HCT116 (cell line): ENCODE results near the gene PYDC1. TPM values are rescaled to one million over a fixed set of nuclear protein-coding genes. Genes with fewer than 3 reads are reported as not detected.

ENCODE experiments used
- ATAC-seq: fragments of 200-7000 bp; cut with Tn5 transposase; 2 replicates; pipeline ENCODE4 v1.9.1; 2020; ENCODE audit warnings: mild to moderate bottlenecking, moderate library complexity
- BruUV-seq: library from RNA; stranded (reverse); fragments of 400-500 nt; replicated peaks from 2 replicates; lab custom pipeline; 2021; lab: Mats Ljungman, UMichigan
- CTCF ChIA-PET: fragments of 300-600 bp; sonication (Branson Sonifier 250); formaldehyde crosslinking; loops from one replicate; lab custom pipeline; 2021; ENCODE audit warnings: antibody characterized with exemption; lab: Charles Lee
- POLR2A ChIA-PET: fragments of 300-600, 350-600 bp; sonication (Branson Sonifier 250); formaldehyde crosslinking; loops from one replicate; lab custom pipeline; 2021; ENCODE audit warnings: antibody characterized with exemption; lab: Charles Lee
- RAD21 ChIA-PET, 2 experiments: fragments of 300-600 bp; sonication (Branson Sonifier 250); formaldehyde crosslinking; loops; one replicate each; lab custom pipeline; 2023; ENCODE audit warnings: low total read pairs in 2 of 2; ENCODE audit not compliant: uncharacterized antibody in 2 of 2, unreplicated experiment in 2 of 2, low non-redundant PET in 1 of 2; lab: Charles Lee
- DNase-seq: peaks from one replicate; pipeline ENCODE4 v3.0.0-alpha.2; 2010; ENCODE audit warnings: low read depth, low spot score
- H2AFZ ChIP-seq: fragments of 200-600 bp; shearing (Covaris generic), sonication (generic); 2 replicates; pipeline ENCODE4 v1.6.1; 2017; ENCODE audit warnings: low read depth, mixed run types, mixed read lengths, antibody characterized with exemption, low read length; ENCODE audit not compliant: poor library complexity, severe bottlenecking
- H3K27ac ChIP-seq: 2 replicates; pipeline ENCODE4 v1.5.1; 2012; ENCODE audit warnings: low read depth, low read length
- H3K27me3 ChIP-seq: fragments of 200-600 bp; sonication (generic); 2 replicates; pipeline ENCODE4 v1.6.1; 2016; ENCODE audit warnings: mixed run types, low read length, mixed read lengths; ENCODE audit not compliant: insufficient read depth
- H3K36me3 ChIP-seq, 2 experiments: fragments of 200-500 bp in 1 of 2; fragments of 200-600 bp in 1 of 2; sonication (Bioruptor generic) in 1 of 2; sonication (generic) in 1 of 2; 2 replicates each; pipeline versions ENCODE4 v1.5.1 to v1.6.1; 2014 to 2016; ENCODE audit warnings: low read length in 2 of 2, inconsistent platforms in 1 of 2, mixed read lengths in 1 of 2, mixed run types in 1 of 2; ENCODE audit not compliant: insufficient read depth in 2 of 2, control insufficient read depth in 1 of 2
- H3K4me1 ChIP-seq, 2 experiments: fragments of 200-600 bp in 1 of 2; sonication (generic) in 1 of 2; 2 replicates each; pipeline versions ENCODE4 v1.5.1 to v1.6.1; 2012 to 2017; ENCODE audit warnings: low read length in 2 of 2, inconsistent platforms in 1 of 2, mild to moderate bottlenecking in 1 of 2, mixed read lengths in 1 of 2, mixed run types in 1 of 2, moderate library complexity in 1 of 2; ENCODE audit not compliant: insufficient read depth in 2 of 2, control insufficient read depth in 1 of 2
- H3K4me2 ChIP-seq: fragments of 200-600 bp; sonication (generic); 2 replicates; pipeline ENCODE4 v1.6.1; 2017; ENCODE audit warnings: mixed run types, low read length, mixed read lengths
- H3K4me3 ChIP-seq, 2 experiments: fragments of 200-600 bp in 1 of 2; sonication (generic) in 1 of 2; replicated peaks in 1 of 2; 2 replicates each; pipeline ENCODE4 v1.5.1; 2011 to 2016; ENCODE audit warnings: low read length in 2 of 2, control low read depth in 1 of 2, low read depth in 1 of 2, mild to moderate bottlenecking in 1 of 2, mixed read lengths in 1 of 2, mixed run types in 1 of 2
- H3K79me2 ChIP-seq: fragments of 200-600 bp; sonication (generic); 2 replicates; pipeline ENCODE4 v1.6.1; 2017; ENCODE audit warnings: mild to moderate bottlenecking, mixed run types, low read length, moderate library complexity, mixed read lengths; ENCODE audit not compliant: insufficient read depth
- H3K9ac ChIP-seq: fragments of 200-600 bp; sonication (generic); 2 replicates; pipeline ENCODE4 v1.6.1; 2016; ENCODE audit warnings: low read length, mixed read lengths
- H3K9me2 ChIP-seq: fragments of 200-600 bp; sonication (generic), shearing (Covaris generic); 2 replicates; pipeline ENCODE4 v1.6.1; 2017; ENCODE audit warnings: mixed run types, mild to moderate bottlenecking, moderate library complexity; ENCODE audit not compliant: insufficient read depth
- H3K9me3 ChIP-seq, 2 experiments: fragments of 200-500 bp in 1 of 2; fragments of 200-600 bp in 1 of 2; sonication (Bioruptor generic) in 1 of 2; sonication (generic) in 1 of 2; 2 replicates each; pipeline ENCODE4 v1.6.1; 2014 to 2017; ENCODE audit warnings: low read length in 2 of 2, mixed read lengths in 2 of 2, inconsistent platforms in 1 of 2, low read depth in 1 of 2, mild to moderate bottlenecking in 1 of 2, mixed run types in 1 of 2, moderate library complexity in 1 of 2; ENCODE audit not compliant: control insufficient read depth in 1 of 2, insufficient read depth in 1 of 2
- H4K20me1 ChIP-seq: fragments of 200-600 bp; sonication (generic), shearing (Covaris generic); 2 replicates; pipeline ENCODE4 v1.6.1; 2017; ENCODE audit warnings: mixed run types, mild to moderate bottlenecking, moderate library complexity; ENCODE audit not compliant: insufficient read depth
- CBX3 ChIP-seq: IDR thresholded peaks from 2 replicates; pipeline ENCODE4 v1.6.1; 2012; ENCODE audit warnings: low read depth
- CEBPB ChIP-seq: IDR thresholded peaks from 2 replicates; pipeline ENCODE4 v1.6.1; 2012; ENCODE audit warnings: low read depth
- EGR1 ChIP-seq: IDR thresholded peaks from 2 replicates; pipeline ENCODE4 v1.6.1; 2012; ENCODE audit warnings: low read depth
- ELF1 ChIP-seq: IDR thresholded peaks from 2 replicates; pipeline ENCODE4 v1.6.1; 2012; ENCODE audit warnings: low read depth, borderline replicate concordance
- EZH2 ChIP-seq: fragments of 200-600 bp; sonication (generic); IDR thresholded peaks from 2 replicates; pipeline ENCODE4 v1.6.1; 2017; ENCODE audit warnings: antibody characterized with exemption, mixed run types
- FOSL1 ChIP-seq: IDR thresholded peaks from 2 replicates; pipeline ENCODE4 v1.6.1; 2012; ENCODE audit warnings: low read depth
- JUND ChIP-seq: IDR thresholded peaks from 2 replicates; pipeline ENCODE4 v1.6.1; 2012
- POLR2A ChIP-seq: IDR thresholded peaks from 2 replicates; pipeline ENCODE4 v1.7.0; 2011; ENCODE audit warnings: borderline replicate concordance; ENCODE audit not compliant: insufficient read depth, insufficient read length; ENCODE audit errors: extremely low read depth
- POLR2AphosphoS5 ChIP-seq: IDR thresholded peaks from 2 replicates; pipeline ENCODE4 v1.6.1; 2011; ENCODE audit warnings: mild to moderate bottlenecking, low read depth, low read length, moderate library complexity
- RAD21 ChIP-seq: IDR thresholded peaks from 2 replicates; pipeline ENCODE4 v1.6.1; 2012; ENCODE audit warnings: low read depth, mild to moderate bottlenecking
- SRF ChIP-seq: IDR thresholded peaks from 2 replicates; pipeline ENCODE4 v1.6.1; 2012; ENCODE audit warnings: low read depth
- TCF7L2 ChIP-seq: IDR thresholded peaks from 2 replicates; pipeline ENCODE4 v1.7.0; 2011; ENCODE audit warnings: borderline replicate concordance, inconsistent platforms; ENCODE audit not compliant: insufficient read depth, insufficient read length; ENCODE audit errors: extremely low read depth
- ZNF274 ChIP-seq: fragments of 200-500 bp; sonication (Bioruptor generic); IDR thresholded peaks from 2 replicates; pipeline ENCODE4 v1.6.1; 2014; ENCODE audit warnings: mild to moderate bottlenecking, low read depth, low read length, inconsistent platforms
- intact Hi-C: fragments of 100-400 bp; cut with micrococcal nuclease; formaldehyde crosslinking; loops from 2 replicates; pipeline ENCODE4 v1.10.0; 2022
- total RNA-seq: library from RNA; stranded (reverse); gene quantifications from one replicate; pipeline ENCODE4 v1.2.1, GENCODE V29; 2021; ENCODE audit not compliant: unreplicated experiment
- TF ChIP-seq, protein P1 (sequence below), 3 experiments: fragments of 200-600 bp in 1 of 3; sonication (generic) in 1 of 3; IDR thresholded peaks in 2 of 3; conservative IDR thresholded peaks in 1 of 3; 2 replicates each; pipeline ENCODE4 v1.5.1; 2012 to 2017; ENCODE audit warnings: low read depth in 2 of 3, low read length in 2 of 3, antibody characterized with exemption in 1 of 3, borderline replicate concordance in 1 of 3, control low read depth in 1 of 3, mild to moderate bottlenecking in 1 of 3, mixed read lengths in 1 of 3, mixed run types in 1 of 3, moderate library complexity in 1 of 3; ENCODE audit not compliant: insufficient read depth in 1 of 3
- TF ChIP-seq, protein P2 (sequence below): IDR thresholded peaks from 2 replicates; pipeline ENCODE4 v1.6.1; 2012
- TF ChIP-seq, protein P3 (sequence below): IDR thresholded peaks from 2 replicates; pipeline ENCODE4 v1.6.1; 2012
- TF ChIP-seq, protein P4 (sequence below): IDR thresholded peaks from 2 replicates; pipeline ENCODE4 v1.6.1; 2012; ENCODE audit warnings: low read depth
- TF ChIP-seq, protein P5 (sequence below): IDR thresholded peaks from 2 replicates; pipeline ENCODE4 v1.6.1; 2011; ENCODE audit warnings: mild to moderate bottlenecking, low read length, moderate library complexity; ENCODE audit not compliant: insufficient replicate concordance; ENCODE audit errors: extremely low read depth

The PYDC1 gene
- total RNA-seq, 1 experiment from 2014 or later: not detected

DNA sequence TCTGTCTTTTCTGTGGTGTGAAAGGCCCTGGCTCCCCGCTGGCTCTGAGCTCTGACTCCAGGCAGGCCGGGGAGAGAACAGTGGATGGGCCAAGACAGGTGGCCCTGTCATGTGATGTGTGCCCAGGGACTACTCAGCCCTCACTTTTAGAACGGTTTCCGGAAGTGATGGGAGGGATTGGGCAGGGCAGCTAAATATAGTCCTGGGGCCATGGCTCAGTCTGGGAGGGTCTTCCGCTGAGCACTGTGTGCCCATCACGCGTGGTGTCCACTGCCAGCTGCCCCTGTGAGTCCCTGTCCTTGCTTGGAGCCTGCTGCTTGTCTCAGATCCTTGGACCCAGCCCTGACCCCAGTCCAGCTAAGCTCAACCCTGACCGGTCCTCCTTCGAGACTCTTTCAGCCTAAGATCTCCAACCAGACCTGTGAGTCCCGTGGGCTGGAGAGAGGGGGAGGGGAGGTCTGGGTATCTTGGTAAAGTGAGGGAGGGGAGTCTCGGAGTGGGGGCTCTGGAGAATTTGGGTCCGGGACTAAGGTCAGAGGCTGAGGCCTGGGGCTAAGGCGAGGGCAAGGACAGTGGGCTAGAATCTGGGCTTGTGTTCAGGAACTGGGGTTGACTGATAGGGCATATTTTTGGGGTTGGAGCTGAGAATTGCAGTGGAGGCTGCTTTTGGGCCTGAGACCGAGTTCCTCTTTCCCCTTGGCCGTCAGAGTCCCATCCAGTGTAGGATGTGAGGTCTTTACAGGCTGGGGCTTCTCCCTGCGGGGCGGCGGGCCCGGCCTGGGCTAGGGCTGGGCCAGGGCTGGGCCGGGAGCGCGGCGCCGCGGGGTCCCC lies 2.8 kb downstream of the PYDC1 start, which contains the start of gene TRIM72:
TRIM72 (plus strand) TSS at position 243 of the 831 bp plus-strand sequence. CDS start 620 bp downstream, outside the sequence.
- POLR2A ChIA-PET: interaction anchor here (0.7 to 1.9 kb wide), 8 partner anchors 10 to 230 kb away, joined by 3 to 13 read pairs (median 3); partner anchors contain the start of genes FUS, ZNF646 and ZNF668
- ATAC-seq (peak; percentile 67), DNase-seq (peak; percentile 59)
- intact Hi-C loops: loop anchor here (5.0 to 10.0 kb wide), 2 partner anchors 168 to 241 kb away; partner anchors contain the start of gene ARMC5
- Histone ChIP-seq H3K9ac (peak within 1 kb of the TSS; percentile 89), H3K9me3 (no peaks in the 10 kb centered on the region), H3K27ac (peak within 1 kb of the TSS; percentile 95), H3K4me3 (peak within 1 kb of the TSS; percentile 89 to 96), H2AFZ (no peak within 1 kb of the TSS), H3K79me2 (peaks cover 41% of the 10 kb centered on the region), H3K36me3 (no peaks in the 10 kb centered on the region), H4K20me1 (no peaks in the 10 kb centered on the region), H3K9me2 (no peaks in the 10 kb centered on the region), H3K4me1 (peaks cover 9 to 33% of the 10 kb centered on the region in 2 experiments), H3K4me2 (peak within 1 kb of the TSS; percentile 100), H3K27me3 (no peaks in the 10 kb centered on the region)
- RAD21 ChIA-PET: no interaction called here
- CTCF ChIA-PET: interaction anchor here (0.7 to 1.0 kb wide), 3 partner anchors 119 to 260 kb away, joined by 3 to 4 read pairs (median 3); no protein-coding TSS in a partner anchor
- TSS peak; percentile 80 for BruUV-seq
- no peak for TF ChIP-seq FOSL1
- TF ChIP-seq TCF7L2: no peak
- TF ChIP-seq ELF1: no peak; the same call in 1 of the 2 replicates
- no peak for TF ChIP-seq EGR1
- TF ChIP-seq, protein P1, sequence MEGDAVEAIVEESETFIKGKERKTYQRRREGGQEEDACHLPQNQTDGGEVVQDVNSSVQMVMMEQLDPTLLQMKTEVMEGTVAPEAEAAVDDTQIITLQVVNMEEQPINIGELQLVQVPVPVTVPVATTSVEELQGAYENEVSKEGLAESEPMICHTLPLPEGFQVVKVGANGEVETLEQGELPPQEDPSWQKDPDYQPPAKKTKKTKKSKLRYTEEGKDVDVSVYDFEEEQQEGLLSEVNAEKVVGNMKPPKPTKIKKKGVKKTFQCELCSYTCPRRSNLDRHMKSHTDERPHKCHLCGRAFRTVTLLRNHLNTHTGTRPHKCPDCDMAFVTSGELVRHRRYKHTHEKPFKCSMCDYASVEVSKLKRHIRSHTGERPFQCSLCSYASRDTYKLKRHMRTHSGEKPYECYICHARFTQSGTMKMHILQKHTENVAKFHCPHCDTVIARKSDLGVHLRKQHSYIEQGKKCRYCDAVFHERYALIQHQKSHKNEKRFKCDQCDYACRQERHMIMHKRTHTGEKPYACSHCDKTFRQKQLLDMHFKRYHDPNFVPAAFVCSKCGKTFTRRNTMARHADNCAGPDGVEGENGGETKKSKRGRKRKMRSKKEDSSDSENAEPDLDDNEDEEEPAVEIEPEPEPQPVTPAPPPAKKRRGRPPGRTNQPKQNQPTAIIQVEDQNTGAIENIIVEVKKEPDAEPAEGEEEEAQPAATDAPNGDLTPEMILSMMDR (IDR thresholded peaks at IDR 0.05 in 2 of 3, conservative IDR thresholded peaks at IDR 0.05 in 1 of 3; ENCODE audit: borderline replicate concordance in 1 of 3, insufficient read depth in 1 of 3, low read depth in 2 of 3, low read length in 2 of 3): no peak
- no peak for TF ChIP-seq SRF
- TF ChIP-seq, protein P2, sequence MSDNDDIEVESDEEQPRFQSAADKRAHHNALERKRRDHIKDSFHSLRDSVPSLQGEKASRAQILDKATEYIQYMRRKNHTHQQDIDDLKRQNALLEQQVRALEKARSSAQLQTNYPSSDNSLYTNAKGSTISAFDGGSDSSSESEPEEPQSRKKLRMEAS: peak; percentile 75; the same call in 1 of the 2 replicates
- TF ChIP-seq, protein P3, sequence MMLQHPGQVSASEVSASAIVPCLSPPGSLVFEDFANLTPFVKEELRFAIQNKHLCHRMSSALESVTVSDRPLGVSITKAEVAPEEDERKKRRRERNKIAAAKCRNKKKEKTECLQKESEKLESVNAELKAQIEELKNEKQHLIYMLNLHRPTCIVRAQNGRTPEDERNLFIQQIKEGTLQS: no peak
- TF ChIP-seq RAD21: no peak
- TF ChIP-seq CBX3: 0 out of 2 replicates have a peak, but pooled peaks have one; percentile 49
- no peak for TF ChIP-seq JUND
- peak; percentile 31 for TF ChIP-seq POLR2A
- TF ChIP-seq POLR2AphosphoS5: peak; percentile 82
- TF ChIP-seq, protein P4, sequence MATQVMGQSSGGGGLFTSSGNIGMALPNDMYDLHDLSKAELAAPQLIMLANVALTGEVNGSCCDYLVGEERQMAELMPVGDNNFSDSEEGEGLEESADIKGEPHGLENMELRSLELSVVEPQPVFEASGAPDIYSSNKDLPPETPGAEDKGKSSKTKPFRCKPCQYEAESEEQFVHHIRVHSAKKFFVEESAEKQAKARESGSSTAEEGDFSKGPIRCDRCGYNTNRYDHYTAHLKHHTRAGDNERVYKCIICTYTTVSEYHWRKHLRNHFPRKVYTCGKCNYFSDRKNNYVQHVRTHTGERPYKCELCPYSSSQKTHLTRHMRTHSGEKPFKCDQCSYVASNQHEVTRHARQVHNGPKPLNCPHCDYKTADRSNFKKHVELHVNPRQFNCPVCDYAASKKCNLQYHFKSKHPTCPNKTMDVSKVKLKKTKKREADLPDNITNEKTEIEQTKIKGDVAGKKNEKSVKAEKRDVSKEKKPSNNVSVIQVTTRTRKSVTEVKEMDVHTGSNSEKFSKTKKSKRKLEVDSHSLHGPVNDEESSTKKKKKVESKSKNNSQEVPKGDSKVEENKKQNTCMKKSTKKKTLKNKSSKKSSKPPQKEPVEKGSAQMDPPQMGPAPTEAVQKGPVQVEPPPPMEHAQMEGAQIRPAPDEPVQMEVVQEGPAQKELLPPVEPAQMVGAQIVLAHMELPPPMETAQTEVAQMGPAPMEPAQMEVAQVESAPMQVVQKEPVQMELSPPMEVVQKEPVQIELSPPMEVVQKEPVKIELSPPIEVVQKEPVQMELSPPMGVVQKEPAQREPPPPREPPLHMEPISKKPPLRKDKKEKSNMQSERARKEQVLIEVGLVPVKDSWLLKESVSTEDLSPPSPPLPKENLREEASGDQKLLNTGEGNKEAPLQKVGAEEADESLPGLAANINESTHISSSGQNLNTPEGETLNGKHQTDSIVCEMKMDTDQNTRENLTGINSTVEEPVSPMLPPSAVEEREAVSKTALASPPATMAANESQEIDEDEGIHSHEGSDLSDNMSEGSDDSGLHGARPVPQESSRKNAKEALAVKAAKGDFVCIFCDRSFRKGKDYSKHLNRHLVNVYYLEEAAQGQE: no peak
- TF ChIP-seq, protein P5, sequence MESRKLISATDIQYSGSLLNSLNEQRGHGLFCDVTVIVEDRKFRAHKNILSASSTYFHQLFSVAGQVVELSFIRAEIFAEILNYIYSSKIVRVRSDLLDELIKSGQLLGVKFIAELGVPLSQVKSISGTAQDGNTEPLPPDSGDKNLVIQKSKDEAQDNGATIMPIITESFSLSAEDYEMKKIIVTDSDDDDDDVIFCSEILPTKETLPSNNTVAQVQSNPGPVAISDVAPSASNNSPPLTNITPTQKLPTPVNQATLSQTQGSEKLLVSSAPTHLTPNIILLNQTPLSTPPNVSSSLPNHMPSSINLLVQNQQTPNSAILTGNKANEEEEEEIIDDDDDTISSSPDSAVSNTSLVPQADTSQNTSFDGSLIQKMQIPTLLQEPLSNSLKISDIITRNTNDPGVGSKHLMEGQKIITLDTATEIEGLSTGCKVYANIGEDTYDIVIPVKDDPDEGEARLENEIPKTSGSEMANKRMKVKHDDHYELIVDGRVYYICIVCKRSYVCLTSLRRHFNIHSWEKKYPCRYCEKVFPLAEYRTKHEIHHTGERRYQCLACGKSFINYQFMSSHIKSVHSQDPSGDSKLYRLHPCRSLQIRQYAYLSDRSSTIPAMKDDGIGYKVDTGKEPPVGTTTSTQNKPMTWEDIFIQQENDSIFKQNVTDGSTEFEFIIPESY: no peak
- no peak for TF ChIP-seq EZH2
- no peak for TF ChIP-seq CEBPB
- TF ChIP-seq ZNF274: no peak
